H1 (cell line): ENCODE results near the gene TARDBP.
"Not testable (repeated sequence)": the region's sequence is repeated elsewhere in the genome, so short reads cannot be mapped to it uniquely, and the experiment has no call there.

Experiments
- ASH2L ChIP-seq: fragments of 200-600, 300-600 bp; sonication (generic); IDR thresholded peaks from one replicate; pipeline ENCODE4 v1.7.1; 2017; ENCODE audit warnings: low read length
- CTCF ChIP-seq, 3 experiments: IDR thresholded peaks; 1 replicate in 2 of 3; 2 replicates in 1 of 3; pipeline versions ENCODE4 v1.5.1 to v1.6.1; 2011; ENCODE audit warnings: low read length in 3 of 3, mild to moderate bottlenecking in 3 of 3, inconsistent platforms in 2 of 3, low read depth in 1 of 3, moderate library complexity in 1 of 3; ENCODE audit not compliant: insufficient read depth in 1 of 3; ENCODE audit errors: control extremely low read depth in 1 of 3
- EP300 ChIP-seq, 2 experiments: IDR thresholded peaks; 1 replicate in 1 of 2; 2 replicates in 1 of 2; pipeline ENCODE4 v1.6.1; 2011 to 2012; ENCODE audit warnings: low read depth in 2 of 2, low read length in 2 of 2, mild to moderate bottlenecking in 2 of 2, borderline replicate concordance in 1 of 2, inconsistent platforms in 1 of 2, moderate library complexity in 1 of 2
- SIN3A ChIP-seq, 2 experiments: IDR thresholded peaks in 1 of 2; conservative IDR thresholded peaks in 1 of 2; 2 replicates each; pipeline ENCODE4 v1.6.1; 2011 to 2012; ENCODE audit warnings: low read length in 2 of 2, improper control_type of control experiment in 1 of 2, low read depth in 1 of 2, mild to moderate bottlenecking in 1 of 2

- TF ChIP-seq EP300 (IDR thresholded peaks at IDR 0.05; ENCODE audit: borderline replicate concordance in 1 of 2, low read depth in 2 of 2, low read length in 2 of 2); ASH2L; SIN3A (conservative IDR thresholded peaks at IDR 0.05 in 1 of 2, IDR thresholded peaks at IDR 0.05 in 1 of 2; ENCODE audit: low read depth in 1 of 2, low read length in 2 of 2); CTCF (IDR thresholded peaks at IDR 0.05; ENCODE audit: control extremely low read depth in 1 of 3, insufficient read depth in 1 of 3, low read depth in 1 of 3, low read length in 3 of 3): not testable (repeated sequence)
Measured at GRCh38 chr1:10989920-10990516, 22.4 kb upstream of the TARDBP start.
